ENCODE results near the gene DCBLD2. TPM values are rescaled to one million over a fixed set of nuclear protein-coding genes. Genes with fewer than 3 reads are reported as not detected.

Gene DCBLD2
- total and polyA plus RNA-seq, 2 donors (not counting 3 experiments of a cell fraction or from before 2014, with no cell fraction given): 28.7 to 77.3 TPM

- intact Hi-C loops (cut with micrococcal nuclease) (no loop called here), dilution Hi-C loops (cut with MboI; ENCODE audit: extremely low pct_ligation_motif_present, low sequenced_read_pairs) (no loop called here)
- H3K36me3 ChIP-seq (ENCODE audit: control insufficient read depth in 2 of 2, extremely low read depth in 1 of 2, insufficient read depth in 2 of 2, low read length in 2 of 2): no peaks in the 10 kb centered on the region
- H2AFZ ChIP-seq (ENCODE audit: low read depth, low read length): no peak overlapping the region
- no peak for TF ChIP-seq FOS (IDR thresholded peaks at IDR 0.05; ENCODE audit: borderline replicate concordance, insufficient read depth, low read length)
- TF ChIP-seq POLR2AphosphoS5 (IDR thresholded peaks at IDR 0.05; ENCODE audit: insufficient read depth, low read depth, low read length): no peak
- TF ChIP-seq MYC (IDR thresholded peaks at IDR 0.05; ENCODE audit: low read depth, low read length): no peak
- TF ChIP-seq MAX (IDR thresholded peaks at IDR 0.05; ENCODE audit: insufficient read depth, insufficient read length): no peak
- TF ChIP-seq GATA2 (IDR thresholded peaks at IDR 0.05; ENCODE audit: insufficient read depth, insufficient read length, low read depth, low read length): no peak
- TF ChIP-seq CTCF (IDR thresholded peaks at IDR 0.05; ENCODE audit: extremely low read depth in 1 of 2, insufficient read depth in 1 of 2, low read depth in 1 of 2, low read length in 2 of 2): no peak
- TF ChIP-seq JUN (IDR thresholded peaks at IDR 0.05; ENCODE audit: borderline replicate concordance, insufficient read depth, insufficient read length, low read depth): no peak
- no peak for TF ChIP-seq EZH2 (IDR thresholded peaks at IDR 0.05; ENCODE audit: borderline replicate concordance, low read depth, low read length, severe bottlenecking)
- no peak for TF ChIP-seq POLR2A (IDR thresholded peaks at IDR 0.05; ENCODE audit: low read depth, low read length)
- H3K4me2 ChIP-seq (ENCODE audit: insufficient read depth, low read length): no peak overlapping the region
- FAIRE-seq: no peak
- POLR2A ChIA-PET: no interaction called here
- no peaks in the 10 kb centered on the region for H3K9me1 ChIP-seq (replicated peaks; ENCODE audit: control insufficient read depth, extremely low read depth, insufficient read depth, low read length)
- no peak overlapping the region for H3K9ac ChIP-seq (replicated peaks; ENCODE audit: extremely low read depth, insufficient read depth, low read length)
- CTCF ChIA-PET: interaction anchor here (1.0 to 3.1 kb wide), 3 partner anchors 10 to 119 kb away, joined by 3 to 8 read pairs (median 3); no protein-coding TSS in a partner anchor
- no TSS peak for BruUV-seq (replicated peaks)
- DNase-seq (ENCODE audit: low read depth, low spot score): no peak
- H3K9me3 ChIP-seq (replicated peaks; ENCODE audit: control insufficient read depth, insufficient read depth, low read length): no peaks in the 10 kb centered on the region
- H3K27me3 ChIP-seq (ENCODE audit: control insufficient read depth in 2 of 2, insufficient read depth in 2 of 2, low read length in 2 of 2): no peaks in the 10 kb centered on the region
- peaks cover 75% of the 10 kb centered on the region for H3K79me2 ChIP-seq (ENCODE audit: control insufficient read depth, insufficient read depth, low read length)
- no peaks in the 10 kb centered on the region for H3K4me1 ChIP-seq (ENCODE audit: control insufficient read depth, extremely low read depth, insufficient read depth, low read length)
- H3K27ac ChIP-seq (ENCODE audit: insufficient read depth, low read depth, low read length): no peak overlapping the region
- no peak overlapping the region for H3K4me3 ChIP-seq (replicated peaks in 1 of 3; ENCODE audit: insufficient read depth in 1 of 3, low read depth in 1 of 3, low read length in 3 of 3)
- H4K20me1 ChIP-seq (replicated peaks; ENCODE audit: control insufficient read depth, extremely low read depth, insufficient read depth, low read length): peaks cover 3% of the 10 kb centered on the region
Measured at GRCh38 chr3:98874602-98875249, 26.8 kb downstream of the DCBLD2 start.
